ENCODE data around the gene KCNH2. TPM values are rescaled to one million over a fixed set of nuclear protein-coding genes. Genes with fewer than 3 reads are reported as not detected.

Gene KCNH2
- total and polyA plus RNA-seq, 2 donors (not counting 1 experiment from before 2014, with no cell fraction given): 0.86 to 2.7 TPM

GRCh38 chr7:151005566-151005965, 27.4 kb upstream of the KCNH2 start:
- Mint-ChIP-seq H3K9me3 (ENCODE audit: insufficient read depth) (no peaks in the 10 kb centered on the region), H3K4me1 (peaks cover 10% of the 10 kb centered on the region), H3K27me3 (peaks cover 9% of the 10 kb centered on the region), H3K27ac (no peak overlapping the region), H3K4me3 (no peak overlapping the region)
- Histone ChIP-seq H3K4me2 (replicated peaks; ENCODE audit: low read depth, low read length, poor library complexity, severe bottlenecking) (no peak overlapping the region), H3K27ac (ENCODE audit: low read length in 2 of 2) (no peak overlapping the region), H3K36me3 (replicated peaks in 1 of 2; ENCODE audit: control extremely low read depth in 1 of 2, control insufficient read depth in 1 of 2, extremely low read depth in 1 of 2, insufficient read depth in 2 of 2, low read length in 1 of 2) (no peaks in the 10 kb centered on the region), H3K9me3 (ENCODE audit: control extremely low read depth in 1 of 3, control insufficient read depth in 2 of 3, insufficient read depth in 1 of 3, low read length in 2 of 3) (peaks cover 0 to 9% (median 0%) of the 10 kb centered on the region in 3 donors), H3K27me3 (replicated peaks in 1 of 4; ENCODE audit: control extremely low read depth in 1 of 4, control insufficient read depth in 3 of 4, insufficient read depth in 4 of 4, low read length in 3 of 4) (no peaks in the 10 kb centered on the region), H2AFZ (ENCODE audit: insufficient read depth, low read depth, low read length, poor library complexity, severe bottlenecking) (no peak overlapping the region), H3K4me1 (ENCODE audit: control insufficient read depth in 2 of 2, insufficient read depth in 2 of 2, low read length in 2 of 2) (peaks cover 7 to 17% of the 10 kb centered on the region in 2 donors), H3K9ac (ENCODE audit: low read length) (no peak overlapping the region), H3K79me2 (ENCODE audit: control insufficient read depth, insufficient read depth, low read length) (no peaks in the 10 kb centered on the region), H4K20me1 (ENCODE audit: control insufficient read depth, insufficient read depth, low read length, poor library complexity, severe bottlenecking) (no peaks in the 10 kb centered on the region), H3K4me3 (ENCODE audit: control extremely low read depth in 1 of 5, extremely low read depth in 1 of 5, insufficient read depth in 1 of 5, low read depth in 2 of 5, low read length in 4 of 5) (no peak overlapping the region)
- WGBS (ENCODE audit: insufficient coverage): 94% methylated on average over 7 of the region's 9 CpGs
- intact Hi-C loops (cut with micrococcal nuclease): no loop called here
- ATAC-seq (ENCODE audit: low read depth) (no peak), DNase-seq (no peak)
- ChIA-PET CTCF (interaction anchor here (1.3 to 1.5 kb wide), 2 partner anchors 11 to 105 kb away, joined by 3 read pairs; no protein-coding TSS in a partner anchor), POLR2A (no interaction called here)
- TF ChIP-seq, protein P1, sequence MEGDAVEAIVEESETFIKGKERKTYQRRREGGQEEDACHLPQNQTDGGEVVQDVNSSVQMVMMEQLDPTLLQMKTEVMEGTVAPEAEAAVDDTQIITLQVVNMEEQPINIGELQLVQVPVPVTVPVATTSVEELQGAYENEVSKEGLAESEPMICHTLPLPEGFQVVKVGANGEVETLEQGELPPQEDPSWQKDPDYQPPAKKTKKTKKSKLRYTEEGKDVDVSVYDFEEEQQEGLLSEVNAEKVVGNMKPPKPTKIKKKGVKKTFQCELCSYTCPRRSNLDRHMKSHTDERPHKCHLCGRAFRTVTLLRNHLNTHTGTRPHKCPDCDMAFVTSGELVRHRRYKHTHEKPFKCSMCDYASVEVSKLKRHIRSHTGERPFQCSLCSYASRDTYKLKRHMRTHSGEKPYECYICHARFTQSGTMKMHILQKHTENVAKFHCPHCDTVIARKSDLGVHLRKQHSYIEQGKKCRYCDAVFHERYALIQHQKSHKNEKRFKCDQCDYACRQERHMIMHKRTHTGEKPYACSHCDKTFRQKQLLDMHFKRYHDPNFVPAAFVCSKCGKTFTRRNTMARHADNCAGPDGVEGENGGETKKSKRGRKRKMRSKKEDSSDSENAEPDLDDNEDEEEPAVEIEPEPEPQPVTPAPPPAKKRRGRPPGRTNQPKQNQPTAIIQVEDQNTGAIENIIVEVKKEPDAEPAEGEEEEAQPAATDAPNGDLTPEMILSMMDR (IDR thresholded peaks at IDR 0.05): no peak
- TF ChIP-seq EZH2 (IDR thresholded peaks at IDR 0.05; ENCODE audit: borderline replicate concordance, insufficient read depth, low read depth, low read length, poor library complexity, severe bottlenecking): no peak

- TF ChIP-seq, protein P1 (IDR thresholded peaks at IDR 0.05): no peak
- no peak for TF ChIP-seq EZH2 (IDR thresholded peaks at IDR 0.05; ENCODE audit: borderline replicate concordance, insufficient read depth, low read depth, low read length, poor library complexity, severe bottlenecking)
- ATAC-seq (ENCODE audit: low read depth) (no peak), DNase-seq (no peak)
- H3K9me3 Mint-ChIP-seq (ENCODE audit: insufficient read depth): no peaks in the 10 kb centered on the region
- POLR2A ChIA-PET: no interaction called here
- H4K20me1 ChIP-seq (ENCODE audit: control insufficient read depth, insufficient read depth, low read length, poor library complexity, severe bottlenecking): no peaks in the 10 kb centered on the region
- no peak overlapping the region for H3K9ac ChIP-seq (ENCODE audit: low read length)
- peaks cover 0 to 6% (median 0%) of the 10 kb centered on the region in 4 experiments for H3K27me3 ChIP-seq (replicated peaks in 1 of 4; ENCODE audit: control extremely low read depth in 1 of 4, control insufficient read depth in 3 of 4, insufficient read depth in 4 of 4, low read length in 3 of 4)
- H3K79me2 ChIP-seq (ENCODE audit: control insufficient read depth, insufficient read depth, low read length): no peaks in the 10 kb centered on the region
- CTCF ChIA-PET: no interaction called here
- no peak overlapping the region for H3K4me3 Mint-ChIP-seq
- H3K4me2 ChIP-seq (replicated peaks; ENCODE audit: low read depth, low read length, poor library complexity, severe bottlenecking): no peak overlapping the region
- H2AFZ ChIP-seq (ENCODE audit: insufficient read depth, low read depth, low read length, poor library complexity, severe bottlenecking): no peak overlapping the region
- WGBS (ENCODE audit: insufficient coverage): 95% methylated on average over 10 of the region's 12 CpGs
- H3K27ac Mint-ChIP-seq: no peak overlapping the region
- peaks cover 9% of the 10 kb centered on the region for H3K4me1 Mint-ChIP-seq
- H3K4me3 ChIP-seq (ENCODE audit: control extremely low read depth in 1 of 5, extremely low read depth in 1 of 5, insufficient read depth in 1 of 5, low read depth in 2 of 5, low read length in 4 of 5): no peak overlapping the region
- H3K4me1 ChIP-seq (ENCODE audit: control insufficient read depth in 2 of 2, insufficient read depth in 2 of 2, low read length in 2 of 2): peaks cover 7 to 11% of the 10 kb centered on the region in 2 donors
- peaks cover 0 to 5% (median 0%) of the 10 kb centered on the region in 3 donors for H3K9me3 ChIP-seq (ENCODE audit: control extremely low read depth in 1 of 3, control insufficient read depth in 2 of 3, insufficient read depth in 1 of 3, low read length in 2 of 3)
- intact Hi-C loops (cut with micrococcal nuclease): no loop called here
- peaks cover 9% of the 10 kb centered on the region for H3K27me3 Mint-ChIP-seq
- H3K36me3 ChIP-seq (replicated peaks in 1 of 2; ENCODE audit: control extremely low read depth in 1 of 2, control insufficient read depth in 1 of 2, extremely low read depth in 1 of 2, insufficient read depth in 2 of 2, low read length in 1 of 2): no peaks in the 10 kb centered on the region
- no peak overlapping the region for H3K27ac ChIP-seq (ENCODE audit: low read length in 2 of 2)
Observed at GRCh38 chr7:151003572-151003971, 25.5 kb upstream of the KCNH2 start.
